ENCODE measurements around the gene MYLK.

Gene MYLK

GRCh38 chr3:123695731-123696640, 188.1 kb downstream of the MYLK start:
- no peak for DNase-seq (ENCODE audit: low spot score)

- no peak for DNase-seq (ENCODE audit: low spot score)
Observed at GRCh38 chr3:123695152-123695551, 189.0 kb downstream of the MYLK start.

GRCh38 chr3:123694366-123695087, 189.6 kb downstream of the MYLK start:
- no peak for DNase-seq (ENCODE audit: low spot score)

- no peak for DNase-seq (ENCODE audit: low spot score)
Observed at GRCh38 chr3:123693584-123694190, 190.4 kb downstream of the MYLK start.

- no peak for DNase-seq (ENCODE audit: low spot score)
Observed at GRCh38 chr3:123692671-123693070, 191.5 kb downstream of the MYLK start.

GRCh38 chr3:123692041-123692440, 192.1 kb downstream of the MYLK start:
- DNase-seq (ENCODE audit: low spot score): peak; percentile 32

- DNase-seq (ENCODE audit: low spot score): no peak
Observed at GRCh38 chr3:123689831-123690230, 194.3 kb downstream of the MYLK start.

GRCh38 chr3:123688241-123688747, 195.8 kb downstream of the MYLK start:
- peak; percentile 97 for DNase-seq (ENCODE audit: low spot score)

- peak; percentile 56 for DNase-seq (ENCODE audit: low spot score)
Observed at GRCh38 chr3:123687286-123687685, 196.8 kb downstream of the MYLK start.

GRCh38 chr3:123686251-123686650, 197.9 kb downstream of the MYLK start:
- DNase-seq (ENCODE audit: low spot score): no peak

GRCh38 chr3:123685780-123686179, 198.4 kb downstream of the MYLK start:
- no peak for DNase-seq (ENCODE audit: low spot score)

- DNase-seq (ENCODE audit: low spot score): no peak
Observed at GRCh38 chr3:123684636-123685035, 199.5 kb downstream of the MYLK start.

GRCh38 chr3:123684209-123684608, 199.9 kb downstream of the MYLK start:
- DNase-seq (ENCODE audit: low spot score): no peak

GRCh38 chr3:123683505-123684154, 200.5 kb downstream of the MYLK start:
- DNase-seq (ENCODE audit: low spot score): no peak

GRCh38 chr3:123682781-123683504, 201.2 kb downstream of the MYLK start:
- peak; percentile 26 for DNase-seq (ENCODE audit: low spot score)

GRCh38 chr3:123682302-123682701, 201.8 kb downstream of the MYLK start:
- no peak for DNase-seq (ENCODE audit: low spot score)

- DNase-seq (ENCODE audit: low spot score): no peak
Observed at GRCh38 chr3:123679712-123680386, 204.3 kb downstream of the MYLK start.

- DNase-seq (ENCODE audit: low spot score): peak; percentile 96
Observed at GRCh38 chr3:123678108-123678511, 206.0 kb downstream of the MYLK start.

- DNase-seq (ENCODE audit: low spot score): no peak
Observed at GRCh38 chr3:123672429-123673146, 211.5 kb downstream of the MYLK start.

- no peak for DNase-seq (ENCODE audit: low spot score)
Observed at GRCh38 chr3:123670743-123671142, 213.4 kb downstream of the MYLK start.

Data from kidney tubule cell (primary cell).